HCT116 (cell line): Measurements from ENCODE around the gene ZNF524. TPM values are rescaled to one million over a fixed set of nuclear protein-coding genes. Genes with fewer than 3 reads are reported as not detected.

ENCODE experiments used
- ATAC-seq: fragments of 200-7000 bp; cut with Tn5 transposase; 2 replicates; pipeline ENCODE4 v1.9.1; 2020; ENCODE audit warnings: mild to moderate bottlenecking, moderate library complexity
- BruUV-seq: library from RNA; stranded (reverse); fragments of 400-500 nt; replicated peaks from 2 replicates; lab custom pipeline; 2021; lab: Mats Ljungman, UMichigan
- CTCF ChIA-PET: fragments of 300-600 bp; sonication (Branson Sonifier 250); formaldehyde crosslinking; loops from one replicate; lab custom pipeline; 2021; ENCODE audit warnings: antibody characterized with exemption; lab: Charles Lee
- POLR2A ChIA-PET: fragments of 300-600, 350-600 bp; sonication (Branson Sonifier 250); formaldehyde crosslinking; loops from one replicate; lab custom pipeline; 2021; ENCODE audit warnings: antibody characterized with exemption; lab: Charles Lee
- RAD21 ChIA-PET, 2 experiments: fragments of 300-600 bp; sonication (Branson Sonifier 250); formaldehyde crosslinking; loops; one replicate each; lab custom pipeline; 2023; ENCODE audit warnings: low total read pairs in 2 of 2; ENCODE audit not compliant: uncharacterized antibody in 2 of 2, unreplicated experiment in 2 of 2, low non-redundant PET in 1 of 2; lab: Charles Lee
- DNase-seq: peaks from one replicate; pipeline ENCODE4 v3.0.0-alpha.2; 2010; ENCODE audit warnings: low read depth, low spot score
- H2AFZ ChIP-seq: fragments of 200-600 bp; shearing (Covaris generic), sonication (generic); 2 replicates; pipeline ENCODE4 v1.6.1; 2017; ENCODE audit warnings: low read depth, mixed run types, mixed read lengths, antibody characterized with exemption, low read length; ENCODE audit not compliant: poor library complexity, severe bottlenecking
- H3K27ac ChIP-seq: 2 replicates; pipeline ENCODE4 v1.5.1; 2012; ENCODE audit warnings: low read depth, low read length
- H3K27me3 ChIP-seq: fragments of 200-600 bp; sonication (generic); 2 replicates; pipeline ENCODE4 v1.6.1; 2016; ENCODE audit warnings: mixed run types, low read length, mixed read lengths; ENCODE audit not compliant: insufficient read depth
- H3K36me3 ChIP-seq, 2 experiments: fragments of 200-500 bp in 1 of 2; fragments of 200-600 bp in 1 of 2; sonication (Bioruptor generic) in 1 of 2; sonication (generic) in 1 of 2; 2 replicates each; pipeline versions ENCODE4 v1.5.1 to v1.6.1; 2014 to 2016; ENCODE audit warnings: low read length in 2 of 2, inconsistent platforms in 1 of 2, mixed read lengths in 1 of 2, mixed run types in 1 of 2; ENCODE audit not compliant: insufficient read depth in 2 of 2, control insufficient read depth in 1 of 2
- H3K4me1 ChIP-seq, 2 experiments: fragments of 200-600 bp in 1 of 2; sonication (generic) in 1 of 2; 2 replicates each; pipeline versions ENCODE4 v1.5.1 to v1.6.1; 2012 to 2017; ENCODE audit warnings: low read length in 2 of 2, inconsistent platforms in 1 of 2, mild to moderate bottlenecking in 1 of 2, mixed read lengths in 1 of 2, mixed run types in 1 of 2, moderate library complexity in 1 of 2; ENCODE audit not compliant: insufficient read depth in 2 of 2, control insufficient read depth in 1 of 2
- H3K4me2 ChIP-seq: fragments of 200-600 bp; sonication (generic); 2 replicates; pipeline ENCODE4 v1.6.1; 2017; ENCODE audit warnings: mixed run types, low read length, mixed read lengths
- H3K4me3 ChIP-seq, 2 experiments: fragments of 200-600 bp in 1 of 2; sonication (generic) in 1 of 2; replicated peaks in 1 of 2; 2 replicates each; pipeline ENCODE4 v1.5.1; 2011 to 2016; ENCODE audit warnings: low read length in 2 of 2, control low read depth in 1 of 2, low read depth in 1 of 2, mild to moderate bottlenecking in 1 of 2, mixed read lengths in 1 of 2, mixed run types in 1 of 2
- H3K79me2 ChIP-seq: fragments of 200-600 bp; sonication (generic); 2 replicates; pipeline ENCODE4 v1.6.1; 2017; ENCODE audit warnings: mild to moderate bottlenecking, mixed run types, low read length, moderate library complexity, mixed read lengths; ENCODE audit not compliant: insufficient read depth
- H3K9ac ChIP-seq: fragments of 200-600 bp; sonication (generic); 2 replicates; pipeline ENCODE4 v1.6.1; 2016; ENCODE audit warnings: low read length, mixed read lengths
- H3K9me2 ChIP-seq: fragments of 200-600 bp; sonication (generic), shearing (Covaris generic); 2 replicates; pipeline ENCODE4 v1.6.1; 2017; ENCODE audit warnings: mixed run types, mild to moderate bottlenecking, moderate library complexity; ENCODE audit not compliant: insufficient read depth
- H3K9me3 ChIP-seq, 2 experiments: fragments of 200-500 bp in 1 of 2; fragments of 200-600 bp in 1 of 2; sonication (Bioruptor generic) in 1 of 2; sonication (generic) in 1 of 2; 2 replicates each; pipeline ENCODE4 v1.6.1; 2014 to 2017; ENCODE audit warnings: low read length in 2 of 2, mixed read lengths in 2 of 2, inconsistent platforms in 1 of 2, low read depth in 1 of 2, mild to moderate bottlenecking in 1 of 2, mixed run types in 1 of 2, moderate library complexity in 1 of 2; ENCODE audit not compliant: control insufficient read depth in 1 of 2, insufficient read depth in 1 of 2
- H4K20me1 ChIP-seq: fragments of 200-600 bp; sonication (generic), shearing (Covaris generic); 2 replicates; pipeline ENCODE4 v1.6.1; 2017; ENCODE audit warnings: mixed run types, mild to moderate bottlenecking, moderate library complexity; ENCODE audit not compliant: insufficient read depth
- ATF3 ChIP-seq: IDR thresholded peaks from 2 replicates; pipeline ENCODE4 v1.6.1; 2012
- CBX3 ChIP-seq: IDR thresholded peaks from 2 replicates; pipeline ENCODE4 v1.6.1; 2012; ENCODE audit warnings: low read depth
- CTCF ChIP-seq, 3 experiments: fragments of 200-600 bp in 1 of 3; sonication (generic) in 1 of 3; IDR thresholded peaks in 2 of 3; conservative IDR thresholded peaks in 1 of 3; 2 replicates each; pipeline ENCODE4 v1.5.1; 2012 to 2017; ENCODE audit warnings: low read depth in 2 of 3, low read length in 2 of 3, antibody characterized with exemption in 1 of 3, borderline replicate concordance in 1 of 3, control low read depth in 1 of 3, mild to moderate bottlenecking in 1 of 3, mixed read lengths in 1 of 3, mixed run types in 1 of 3, moderate library complexity in 1 of 3; ENCODE audit not compliant: insufficient read depth in 1 of 3
- EGR1 ChIP-seq: IDR thresholded peaks from 2 replicates; pipeline ENCODE4 v1.6.1; 2012; ENCODE audit warnings: low read depth
- EZH2 ChIP-seq: fragments of 200-600 bp; sonication (generic); IDR thresholded peaks from 2 replicates; pipeline ENCODE4 v1.6.1; 2017; ENCODE audit warnings: antibody characterized with exemption, mixed run types
- EZH2phosphoT487 ChIP-seq: fragments of 200-600 bp; IDR thresholded peaks from 2 replicates; pipeline ENCODE4 v1.6.1; 2018; ENCODE audit warnings: antibody characterized with exemption, borderline replicate concordance
- FOSL1 ChIP-seq: IDR thresholded peaks from 2 replicates; pipeline ENCODE4 v1.6.1; 2012; ENCODE audit warnings: low read depth
- JUND ChIP-seq: IDR thresholded peaks from 2 replicates; pipeline ENCODE4 v1.6.1; 2012
- MAX ChIP-seq: IDR thresholded peaks from 2 replicates; pipeline ENCODE4 v1.6.1; 2012
- POLR2A ChIP-seq: IDR thresholded peaks from 2 replicates; pipeline ENCODE4 v1.7.0; 2011; ENCODE audit warnings: borderline replicate concordance; ENCODE audit not compliant: insufficient read depth, insufficient read length; ENCODE audit errors: extremely low read depth
- POLR2AphosphoS5 ChIP-seq: IDR thresholded peaks from 2 replicates; pipeline ENCODE4 v1.6.1; 2011; ENCODE audit warnings: mild to moderate bottlenecking, low read depth, low read length, moderate library complexity
- REST ChIP-seq: IDR thresholded peaks from 2 replicates; pipeline ENCODE4 v1.6.1; 2012; ENCODE audit warnings: low read depth
- SIN3A ChIP-seq: IDR thresholded peaks from 2 replicates; pipeline ENCODE4 v1.6.1; 2012; ENCODE audit warnings: low read depth
- SP1 ChIP-seq: IDR thresholded peaks from 2 replicates; pipeline ENCODE4 v1.6.1; 2012; ENCODE audit warnings: low read depth
- SRF ChIP-seq: IDR thresholded peaks from 2 replicates; pipeline ENCODE4 v1.6.1; 2012; ENCODE audit warnings: low read depth
- TCF7L2 ChIP-seq: IDR thresholded peaks from 2 replicates; pipeline ENCODE4 v1.7.0; 2011; ENCODE audit warnings: borderline replicate concordance, inconsistent platforms; ENCODE audit not compliant: insufficient read depth, insufficient read length; ENCODE audit errors: extremely low read depth
- YY1 ChIP-seq: IDR thresholded peaks from 2 replicates; pipeline ENCODE4 v1.6.1; 2011; ENCODE audit warnings: low read length, low read depth, moderate library complexity, mild to moderate bottlenecking; ENCODE audit not compliant: insufficient replicate concordance; ENCODE audit errors: extremely low read depth
- ZBTB33 ChIP-seq: IDR thresholded peaks from 2 replicates; pipeline ENCODE4 v1.6.1; 2011; ENCODE audit warnings: mild to moderate bottlenecking, low read length, moderate library complexity; ENCODE audit not compliant: insufficient replicate concordance; ENCODE audit errors: extremely low read depth
- ZFX ChIP-seq: fragments of 450-650 bp; IDR thresholded peaks from 2 replicates; pipeline ENCODE4 v1.6.1; 2017
- ZNF274 ChIP-seq: fragments of 200-500 bp; sonication (Bioruptor generic); IDR thresholded peaks from 2 replicates; pipeline ENCODE4 v1.6.1; 2014; ENCODE audit warnings: mild to moderate bottlenecking, low read depth, low read length, inconsistent platforms
- intact Hi-C: fragments of 100-400 bp; cut with micrococcal nuclease; formaldehyde crosslinking; loops from 2 replicates; pipeline ENCODE4 v1.10.0; 2022
- total RNA-seq: library from RNA; stranded (reverse); gene quantifications from one replicate; pipeline ENCODE4 v1.2.1, GENCODE V29; 2021; ENCODE audit not compliant: unreplicated experiment

The ZNF524 gene
- total RNA-seq, 1 experiment from 2014 or later = 17.2 TPM

- RAD21 ChIA-PET = no interaction called here
- Histone ChIP-seq H3K27me3 (no peaks in the 10 kb centered on the region), H3K9me3 (no peaks in the 10 kb centered on the region), H2AFZ (no peak overlapping the region), H3K4me1 (peaks cover 14 to 21% of the 10 kb centered on the region in 2 experiments; a peak in 3 of 4 replicates), H3K9ac (no peak overlapping the region), H4K20me1 (no peaks in the 10 kb centered on the region), H3K4me3 (no peak overlapping the region), H3K4me2 (no peak overlapping the region), H3K9me2 (no peaks in the 10 kb centered on the region), H3K36me3 (peaks cover 3 to 15% of the 10 kb centered on the region in 2 experiments), H3K79me2 (peaks cover 4% of the 10 kb centered on the region; the same call in 1 of the 2 replicates), H3K27ac (no peak overlapping the region)
- TF ChIP-seq SIN3A = no peak
- TF ChIP-seq JUND = no peak
- no peak for TF ChIP-seq SP1
- TF ChIP-seq CTCF (IDR thresholded peaks at IDR 0.05 in 2 of 3, conservative IDR thresholded peaks at IDR 0.05 in 1 of 3; ENCODE audit: borderline replicate concordance in 1 of 3, insufficient read depth in 1 of 3, low read depth in 2 of 3, low read length in 2 of 3) = no peak
- TF ChIP-seq FOSL1 = no peak
- TF ChIP-seq EZH2 = no peak
- TF ChIP-seq SRF = no peak
- no peak for TF ChIP-seq ZFX
- TF ChIP-seq CBX3 = no peak
- no peak for TF ChIP-seq ZBTB33
- no peak for TF ChIP-seq TCF7L2
- TF ChIP-seq YY1 = no peak
- no peak for TF ChIP-seq EGR1
- no peak for TF ChIP-seq POLR2AphosphoS5
- TF ChIP-seq MAX = no peak
- no peak for TF ChIP-seq POLR2A
- TF ChIP-seq ATF3 = no peak
- TF ChIP-seq REST = no peak
- no peak for TF ChIP-seq EZH2phosphoT487
- no peak for TF ChIP-seq ZNF274
- intact Hi-C loops = no loop called here
- no TSS peak for BruUV-seq
- ATAC-seq (no peak), DNase-seq (no peak)
- POLR2A ChIA-PET = interaction anchor here (0.6 kb wide), 1 partner anchor 27 kb away, joined by 7 read pairs; the partner anchor contains the start of gene ZNF784
- CTCF ChIA-PET = no interaction called here
These were observed 2.6 kb upstream of the ZNF524 start for GRCh38 chr19:55597501-55597921.
